SKM-1 treated with dmso at 0.1 percent for 144 hours (cell line): ENCODE measurements around the gene CDK5.

Experiments
- DNase-seq: peaks from one replicate; lab custom pipeline; 2025; ENCODE audit not compliant: unreplicated experiment; lab: John Stamatoyannopoulos, UW

Gene CDK5

DNA sequence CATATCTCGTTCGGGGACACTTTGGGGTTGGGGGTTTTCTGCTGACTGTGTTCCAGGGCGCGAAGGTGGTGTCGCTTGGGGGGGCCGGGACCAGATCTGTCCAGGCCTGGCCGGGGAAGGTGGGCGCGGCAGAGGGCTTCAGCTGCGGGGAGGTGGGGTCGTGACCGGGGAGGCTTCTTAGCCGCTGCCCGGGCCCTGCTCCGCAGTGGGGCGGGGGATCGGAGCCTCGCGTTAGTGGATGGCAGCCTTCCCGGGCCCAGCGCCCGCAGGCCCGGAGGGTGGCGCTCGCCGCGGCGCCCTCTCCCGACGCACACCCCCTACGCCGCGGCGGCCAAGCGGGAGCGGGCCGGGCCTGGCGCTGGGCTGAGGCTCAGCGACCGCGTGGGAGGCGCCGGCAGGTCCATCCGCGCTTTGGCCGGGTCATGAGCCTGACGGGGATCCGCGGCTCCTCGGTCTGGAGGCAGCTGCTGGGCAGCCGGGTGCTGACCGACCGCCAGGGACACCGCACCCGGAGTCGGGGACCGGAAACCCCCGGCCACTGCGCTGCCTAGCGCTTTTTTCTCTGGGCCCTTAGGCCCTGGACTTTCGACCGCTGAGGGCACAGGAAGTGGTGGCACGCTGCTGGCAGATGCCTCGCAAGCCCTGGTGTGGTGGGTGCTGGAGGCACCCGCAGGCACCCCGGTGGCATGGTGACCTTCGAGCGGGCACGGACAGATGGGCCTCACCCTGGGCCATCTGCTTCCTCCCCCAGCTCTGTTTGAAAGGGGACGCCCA lies 29.7 kb upstream of the CDK5 start:
- no peak for DNase-seq

DNA sequence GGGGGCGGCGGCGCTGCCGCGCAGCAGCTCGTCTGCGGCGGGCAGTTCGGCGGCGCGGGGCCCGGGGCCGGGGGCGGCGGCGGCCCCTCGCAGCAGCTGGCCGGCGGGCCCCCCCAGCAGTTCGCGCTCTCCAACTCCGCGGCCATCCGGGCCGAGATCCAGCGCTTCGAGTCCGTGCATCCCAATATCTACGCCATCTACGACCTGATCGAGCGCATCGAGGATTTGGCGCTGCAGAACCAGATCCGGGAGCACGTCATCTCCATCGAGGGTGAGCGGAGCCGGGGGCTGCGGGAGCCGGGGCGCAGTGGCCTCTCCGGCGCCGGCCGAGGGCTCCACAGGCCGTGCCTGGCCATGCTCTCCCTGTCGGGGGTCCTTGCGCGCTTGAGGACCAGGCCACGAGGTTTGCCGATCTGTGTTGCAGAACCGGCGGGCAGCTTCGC lies 29.1 kb upstream of the CDK5 start:
- DNase-seq, result no peak

- peak; percentile 53 for DNase-seq
These were observed 28.3 kb upstream of the CDK5 start, which contains the start of gene AGAP3 for GRCh38 chr7:151085691-151086620. Gene AGAP3 (plus strand): TSS chr7:151086475. CDS start chr7:151086742, 267 bp downstream.

GRCh38 chr7:151085329-151085690 lies 27.6 kb upstream of the CDK5 start:
- DNase-seq, result no peak

GRCh38 chr7:151083824-151084160 lies 26.1 kb upstream of the CDK5 start:
- DNase-seq, result no peak

DNA sequence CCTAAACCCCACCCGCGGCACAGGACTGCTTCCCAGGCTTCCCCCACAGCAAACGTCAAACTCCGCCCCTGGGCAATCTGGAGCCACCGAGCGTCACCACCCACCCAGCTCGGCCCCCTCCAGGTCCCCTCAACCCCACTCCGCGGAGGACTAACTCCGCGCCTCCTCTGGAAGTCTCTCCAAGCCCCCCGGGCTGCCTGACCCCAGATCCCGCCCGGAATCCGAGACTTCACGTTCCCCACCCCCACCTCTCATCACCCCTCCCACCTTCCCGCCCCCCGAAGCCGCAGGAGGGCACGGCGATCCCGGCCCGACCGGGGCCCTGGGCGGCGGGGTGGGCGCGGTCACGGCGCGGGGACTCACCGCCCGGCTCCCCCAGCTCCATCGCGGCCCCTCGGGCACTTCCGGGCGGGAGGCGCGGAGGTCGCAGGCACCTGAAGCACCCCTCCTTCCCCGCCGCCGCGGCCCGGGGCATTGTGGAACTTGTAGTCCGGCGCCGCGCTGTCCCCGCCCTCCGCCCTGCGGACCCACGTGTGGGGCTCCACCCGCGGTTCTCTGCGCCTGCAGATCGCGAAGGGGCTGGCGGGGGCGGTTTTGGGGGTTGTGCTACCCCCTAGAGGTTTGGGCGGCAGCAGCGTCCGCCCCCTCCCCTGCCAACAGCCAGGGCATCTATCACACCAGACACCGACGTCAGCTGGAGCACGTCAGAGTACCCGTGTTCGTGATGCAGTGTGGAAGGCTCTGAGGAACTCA lies 25.6 kb upstream of the CDK5 start, which contains the start of gene TMUB1:
TMUB1 (minus strand) TSS at position 423 of the 753 bp plus-strand sequence. CDS start 930 bp downstream, outside the sequence.
- no peak for DNase-seq

DNA sequence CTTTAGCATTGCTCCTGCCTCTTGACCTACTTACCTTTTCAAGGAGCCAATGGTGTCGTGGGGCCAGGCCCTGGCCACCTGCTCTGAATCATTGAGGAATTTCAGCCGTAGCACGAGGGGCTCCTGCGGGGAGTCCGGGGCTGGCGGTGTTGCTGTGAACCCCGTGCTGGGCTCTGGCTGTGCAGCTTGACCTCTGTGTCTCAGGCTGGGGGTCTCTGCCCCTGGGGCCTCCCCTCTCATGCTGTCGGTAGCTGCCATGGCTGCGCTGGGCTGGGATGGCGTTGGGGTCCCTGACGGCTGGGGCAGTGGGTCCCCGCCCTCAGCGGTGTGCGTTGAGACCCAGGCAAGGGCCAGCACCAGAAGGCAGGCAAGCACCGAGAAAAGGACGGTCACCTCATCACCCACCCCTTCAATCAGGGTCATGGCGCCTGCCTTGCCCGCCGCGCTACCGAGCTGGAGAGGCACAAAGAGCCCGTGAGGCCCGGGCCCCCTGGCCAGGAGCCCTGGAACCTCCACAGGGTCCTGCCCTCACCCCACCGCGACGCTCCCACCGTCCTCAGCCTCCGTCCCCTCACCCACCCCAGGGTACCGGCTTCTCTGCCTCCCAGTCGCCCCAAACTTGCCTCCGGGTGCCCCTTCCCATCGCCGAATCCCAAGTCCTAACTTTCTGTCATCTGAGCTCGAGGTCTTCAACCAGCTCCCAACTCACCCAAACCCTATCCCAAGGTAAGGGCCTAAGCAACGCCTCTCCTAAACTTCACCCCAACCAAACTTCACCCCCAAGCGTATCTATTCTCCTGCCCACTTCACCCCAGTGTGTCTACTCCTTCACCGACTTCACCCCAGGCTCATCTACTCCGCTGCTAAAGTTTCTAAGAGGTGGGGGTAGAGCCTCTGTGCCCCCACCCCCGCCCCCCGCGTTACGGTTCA lies 24.7 kb upstream of the CDK5 start:
- DNase-seq, result no peak

DNA sequence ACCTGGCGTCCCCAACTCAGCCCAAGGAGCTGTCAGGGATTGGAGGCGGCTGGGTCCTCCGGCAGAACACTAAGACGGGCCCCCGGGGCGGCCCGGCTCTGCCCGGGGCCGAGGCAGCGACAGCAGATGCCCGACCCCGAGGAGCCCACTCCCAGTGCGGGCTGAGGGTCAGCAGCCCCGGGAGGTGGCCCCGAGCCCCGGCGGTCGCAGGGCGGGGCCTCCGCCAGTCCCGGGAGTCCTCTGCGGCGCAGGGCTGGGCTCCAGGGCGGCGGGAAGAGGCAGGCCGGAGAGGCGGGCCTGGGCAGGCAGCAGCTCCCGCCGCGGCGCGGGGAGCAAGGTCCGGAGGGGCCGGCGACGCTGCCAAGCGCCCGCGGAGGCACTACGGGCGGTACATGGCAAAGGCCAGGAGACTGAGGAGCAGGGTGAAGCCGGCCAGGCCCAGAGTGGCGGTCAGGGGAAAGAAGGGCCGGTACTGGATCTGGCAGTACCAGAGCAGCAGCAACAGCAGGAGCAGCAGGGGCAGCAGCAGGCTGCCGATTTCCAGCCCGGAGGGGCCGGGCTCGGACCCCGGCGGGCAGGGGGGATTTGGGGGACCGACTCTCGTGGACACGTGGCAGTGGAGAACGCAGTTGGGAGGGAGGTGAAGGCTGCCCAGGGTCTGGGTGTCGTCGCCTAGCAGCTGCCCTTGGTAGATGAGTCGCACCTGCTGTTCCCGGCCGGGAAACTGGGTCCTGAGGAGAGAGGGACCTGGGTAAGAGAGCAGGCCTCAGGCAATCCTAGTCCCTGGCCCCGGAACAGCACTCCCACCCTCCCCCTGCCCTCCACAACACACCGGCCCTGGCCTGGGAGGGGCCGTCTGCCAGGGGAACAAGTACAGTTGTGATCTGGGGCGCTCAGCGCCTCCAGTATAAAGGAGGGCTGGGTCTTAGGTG lies 23.7 kb upstream of the CDK5 start:
- no peak for DNase-seq

DNA sequence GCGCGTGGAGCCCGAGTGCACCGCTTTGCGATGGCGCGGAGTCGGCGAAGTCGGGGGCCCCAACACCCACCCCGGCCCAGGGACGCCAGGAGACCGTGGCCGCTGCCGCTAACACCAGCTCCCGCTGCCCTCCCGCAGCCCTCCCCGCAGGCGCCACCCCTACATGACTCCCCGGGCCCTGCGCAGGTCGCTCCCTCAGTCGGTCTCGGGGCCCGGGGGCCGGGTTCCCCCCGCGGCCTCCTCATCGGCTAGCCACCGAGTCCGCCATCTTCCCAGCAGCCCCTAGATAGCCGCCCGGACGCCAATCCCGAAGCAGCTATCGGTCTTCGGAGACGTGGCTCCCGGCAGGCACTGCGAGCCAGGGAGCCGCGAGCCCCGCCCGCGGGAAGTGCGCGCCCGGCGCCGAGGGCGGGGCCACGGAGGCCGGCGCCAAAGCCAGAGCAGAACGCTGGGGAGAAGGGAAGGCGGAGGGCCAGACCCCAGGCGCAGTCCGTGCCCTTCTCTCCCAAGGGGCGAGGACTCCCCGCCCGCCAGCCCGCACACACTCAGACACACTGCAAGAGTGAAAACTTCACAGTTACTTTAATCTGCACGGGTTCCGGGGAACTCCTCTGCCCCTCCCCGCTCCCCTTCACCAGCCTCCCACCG lies 22.9 kb upstream of the CDK5 start, which contains the start of gene FASTK:
FASTK (minus strand) TSS at position 288 of the 648 bp plus-strand sequence; CDS start at position 245, 43 bp downstream.
- peak; percentile 37 for DNase-seq

DNA sequence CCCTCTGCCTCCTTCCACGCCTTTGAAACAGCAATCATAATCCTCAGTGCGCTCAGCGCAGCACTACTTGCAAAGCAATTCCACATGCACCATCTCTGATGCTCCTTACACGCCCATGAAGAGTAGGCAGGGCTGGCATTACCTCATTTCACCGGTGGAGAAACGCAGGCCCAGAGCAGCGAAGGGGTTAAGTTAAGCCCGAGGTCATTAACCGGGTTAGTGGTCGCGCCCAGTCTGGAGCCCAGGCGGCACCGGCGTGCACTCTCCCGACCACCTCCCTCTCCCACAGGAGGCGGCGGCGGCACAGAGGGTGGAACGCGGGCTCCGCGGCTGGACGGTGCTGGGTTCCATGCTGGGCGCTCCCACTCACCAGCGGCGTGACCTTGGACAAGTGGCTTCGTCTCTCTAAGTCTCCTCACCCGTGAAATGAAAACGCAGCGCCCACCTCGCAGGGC lies 22.4 kb upstream of the CDK5 start:
- no peak for DNase-seq

GRCh38 chr7:151079199-151079910 lies 21.7 kb upstream of the CDK5 start:
- no peak for DNase-seq

DNA sequence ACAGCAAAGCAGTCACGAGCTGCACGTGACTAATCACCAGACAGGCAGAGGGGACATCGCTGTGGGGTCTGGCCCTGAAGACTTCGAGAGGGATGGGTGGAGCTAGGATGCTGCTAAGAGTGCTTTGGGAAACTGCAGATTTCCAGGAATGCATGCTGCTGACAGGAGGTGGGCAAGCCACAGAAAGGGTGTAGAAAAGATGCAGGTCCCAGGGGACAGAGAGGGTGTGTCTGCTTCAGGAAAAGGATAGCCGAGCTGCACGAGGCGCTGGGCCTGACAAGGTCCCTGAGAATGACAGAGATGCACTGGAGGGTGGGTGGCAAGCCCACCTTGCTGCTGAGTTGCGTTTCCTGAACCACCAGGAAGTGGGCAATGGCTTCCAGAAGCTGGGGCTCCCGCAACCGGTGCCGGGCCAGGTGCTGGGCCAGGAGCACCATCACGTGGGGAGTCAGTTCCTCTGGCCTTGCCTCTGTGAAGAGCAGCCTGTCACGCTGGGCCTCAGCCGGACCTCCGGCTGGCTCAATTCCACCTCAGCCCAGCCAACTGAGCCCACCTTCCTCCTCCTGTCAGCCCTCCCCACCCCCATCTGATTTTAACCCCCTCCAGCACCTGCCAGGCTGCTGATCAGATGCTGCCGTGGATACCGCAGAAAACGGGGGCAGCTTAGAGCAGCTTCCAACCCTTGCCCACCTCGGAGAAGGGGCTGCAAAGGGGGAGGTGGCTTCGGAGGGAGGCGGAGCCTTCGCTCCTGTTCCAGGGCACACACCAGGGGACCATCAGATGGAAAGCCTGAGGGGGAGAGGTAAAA lies 20.7 kb upstream of the CDK5 start:
- no peak for DNase-seq

DNA sequence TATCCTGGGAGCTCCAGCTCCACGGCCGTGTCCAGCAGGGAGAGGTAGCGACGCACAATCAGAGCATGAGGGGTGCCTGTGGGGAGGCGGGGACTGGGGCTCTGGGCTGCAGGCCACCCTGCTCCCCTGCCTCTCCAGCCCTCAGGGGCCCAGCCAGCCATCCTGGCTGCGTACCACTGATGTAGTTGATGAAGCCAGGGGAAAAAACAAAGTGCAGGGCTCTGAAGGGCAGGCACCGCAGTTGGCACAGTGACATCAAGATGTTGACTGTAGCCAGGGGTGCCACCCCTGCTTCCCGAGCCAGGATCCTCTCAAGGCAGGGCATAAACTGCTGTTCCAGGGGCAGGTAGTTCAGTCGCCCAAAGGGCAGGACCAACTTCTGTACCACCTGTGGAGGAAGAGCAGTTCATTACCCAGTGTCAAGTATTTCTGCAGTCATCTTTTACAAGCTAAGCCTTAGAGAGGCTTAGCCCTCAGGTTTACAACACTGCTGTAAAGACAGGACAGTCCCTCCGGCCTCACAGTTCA lies 20.1 kb upstream of the CDK5 start:
- no peak for DNase-seq

- no peak for DNase-seq
These were observed 19.4 kb upstream of the CDK5 start for GRCh38 chr7:151076863-151077704.

DNA sequence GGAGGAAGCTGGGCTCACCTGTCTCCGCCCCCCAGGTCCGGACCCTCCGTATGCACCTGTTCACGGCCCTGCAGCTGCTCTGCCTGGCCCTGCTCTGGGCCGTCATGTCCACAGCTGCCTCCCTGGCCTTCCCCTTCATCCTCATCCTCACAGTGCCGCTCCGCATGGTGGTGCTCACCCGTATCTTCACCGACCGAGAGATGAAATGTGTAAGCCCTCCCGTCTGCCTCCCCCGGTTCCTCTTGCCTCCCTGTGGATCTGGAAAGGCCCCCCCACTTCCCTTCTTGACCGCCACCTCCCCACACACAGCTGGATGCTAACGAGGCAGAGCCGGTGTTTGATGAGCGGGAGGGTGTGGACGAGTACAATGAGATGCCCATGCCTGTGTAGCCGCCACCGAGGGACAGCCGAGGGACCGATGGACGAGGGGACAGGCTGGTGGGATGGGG lies 18.3 kb upstream of the CDK5 start:
- DNase-seq, result no peak

DNA sequence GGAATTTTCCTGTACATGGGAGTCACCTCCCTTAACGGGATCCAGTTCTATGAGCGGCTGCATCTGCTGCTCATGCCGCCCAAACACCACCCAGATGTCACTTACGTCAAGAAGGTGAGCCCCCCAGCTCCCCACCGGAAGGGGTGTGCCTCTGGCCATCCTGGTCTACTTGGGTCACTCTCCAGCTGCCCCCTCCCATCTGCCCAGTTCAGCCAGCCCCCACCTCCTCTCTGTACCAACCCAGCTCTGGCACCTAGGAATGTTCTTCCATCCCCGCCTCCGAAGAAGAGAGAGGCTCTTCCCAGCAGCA lies 17.9 kb upstream of the CDK5 start:
- no peak for DNase-seq
